Measurements from ENCODE around the gene CLPTM1L.

DNA sequence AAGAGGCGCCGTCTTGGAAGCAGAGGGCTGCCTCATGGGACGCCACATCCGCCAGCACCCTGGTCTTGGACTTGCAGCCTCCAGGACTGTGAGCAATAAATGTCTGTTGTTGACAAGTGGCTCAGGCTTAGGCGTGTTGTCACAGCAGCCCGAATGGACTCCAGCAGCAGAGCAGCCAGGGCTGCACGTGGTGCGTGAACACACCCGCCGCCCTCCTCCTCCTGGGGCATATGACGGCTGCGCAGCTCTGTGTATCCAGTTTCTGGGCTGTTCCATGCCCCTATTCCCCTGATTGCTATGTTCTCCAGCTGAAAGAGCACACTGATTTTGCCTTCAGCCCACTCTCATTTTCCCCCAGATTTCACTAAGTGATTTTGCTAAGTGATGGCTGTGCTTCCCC, 36.0 kb upstream of the CLPTM1L start:
- TF ChIP-seq POLR2A (IDR thresholded peaks at IDR 0.05): no peak
- TF ChIP-seq, protein P1, sequence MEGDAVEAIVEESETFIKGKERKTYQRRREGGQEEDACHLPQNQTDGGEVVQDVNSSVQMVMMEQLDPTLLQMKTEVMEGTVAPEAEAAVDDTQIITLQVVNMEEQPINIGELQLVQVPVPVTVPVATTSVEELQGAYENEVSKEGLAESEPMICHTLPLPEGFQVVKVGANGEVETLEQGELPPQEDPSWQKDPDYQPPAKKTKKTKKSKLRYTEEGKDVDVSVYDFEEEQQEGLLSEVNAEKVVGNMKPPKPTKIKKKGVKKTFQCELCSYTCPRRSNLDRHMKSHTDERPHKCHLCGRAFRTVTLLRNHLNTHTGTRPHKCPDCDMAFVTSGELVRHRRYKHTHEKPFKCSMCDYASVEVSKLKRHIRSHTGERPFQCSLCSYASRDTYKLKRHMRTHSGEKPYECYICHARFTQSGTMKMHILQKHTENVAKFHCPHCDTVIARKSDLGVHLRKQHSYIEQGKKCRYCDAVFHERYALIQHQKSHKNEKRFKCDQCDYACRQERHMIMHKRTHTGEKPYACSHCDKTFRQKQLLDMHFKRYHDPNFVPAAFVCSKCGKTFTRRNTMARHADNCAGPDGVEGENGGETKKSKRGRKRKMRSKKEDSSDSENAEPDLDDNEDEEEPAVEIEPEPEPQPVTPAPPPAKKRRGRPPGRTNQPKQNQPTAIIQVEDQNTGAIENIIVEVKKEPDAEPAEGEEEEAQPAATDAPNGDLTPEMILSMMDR (IDR thresholded peaks at IDR 0.05 in 8 of 11, conservative IDR thresholded peaks at IDR 0.05 in 3 of 11): no peak
- no peak for TF ChIP-seq POLR2AphosphoS5 (IDR thresholded peaks at IDR 0.05)
